SH-SY5Y (cell line): ENCODE data around the gene TENT4A.

ENCODE experiments used
- GATA2 ChIP-seq: IDR thresholded peaks from 2 replicates; pipeline ENCODE4 v1.6.1; 2011; ENCODE audit warnings: mild to moderate bottlenecking, low read depth, low read length
- GATA3 ChIP-seq: IDR thresholded peaks from 2 replicates; pipeline ENCODE4 v1.6.1; 2011; ENCODE audit warnings: low read depth, mild to moderate bottlenecking, low read length, moderate library complexity

GRCh38 chr5:6678385-6678784 lies 34.8 kb upstream of the TENT4A start:
- TF ChIP-seq GATA2: no peak
- TF ChIP-seq GATA3: no peak
